ENCODE measurements around the gene ALPL.

Gene ALPL

GRCh38 chr1:21570528-21570875 lies 61.3 kb downstream of the ALPL start:
- H3K27ac ChIP-seq (ENCODE audit: low read length) = no peak overlapping the region

GRCh38 chr1:21570885-21571284 lies 61.7 kb downstream of the ALPL start:
- no peak overlapping the region for H3K4me3 ChIP-seq (ENCODE audit: low read length in 2 of 2)
- no peaks in the 10 kb centered on the region for H3K36me3 ChIP-seq (ENCODE audit: control insufficient read depth in 2 of 2, insufficient read depth in 2 of 2, low read length in 2 of 2)
- H3K9ac ChIP-seq (ENCODE audit: low read length in 2 of 2) = no peak overlapping the region
- peaks cover 10% of the 10 kb centered on the region for H3K4me1 ChIP-seq (ENCODE audit: control insufficient read depth, insufficient read depth, low read length)
- no peak overlapping the region for H3K27ac ChIP-seq (ENCODE audit: low read length)
- H3K9me3 ChIP-seq (ENCODE audit: control insufficient read depth in 2 of 2, low read length in 2 of 2) = no peaks in the 10 kb centered on the region
- peaks cover 2 to 3% of the 10 kb centered on the region in 2 donors for H3K27me3 ChIP-seq (ENCODE audit: control insufficient read depth in 1 of 2, insufficient read depth in 2 of 2, low read length in 2 of 2)

More at GRCh38 chr1:21570528-21570875, 61.3 kb downstream of the ALPL start:
- Histone ChIP-seq H3K27me3 (ENCODE audit: control insufficient read depth in 1 of 2, insufficient read depth in 2 of 2, low read length in 2 of 2) (peaks cover 2 to 3% of the 10 kb centered on the region in 2 donors), H3K36me3 (ENCODE audit: control insufficient read depth in 2 of 2, insufficient read depth in 2 of 2, low read length in 2 of 2) (no peaks in the 10 kb centered on the region), H3K9me3 (ENCODE audit: control insufficient read depth in 2 of 2, low read length in 2 of 2) (no peaks in the 10 kb centered on the region), H3K9ac (ENCODE audit: low read length in 2 of 2) (no peak overlapping the region), H3K4me1 (ENCODE audit: control insufficient read depth, insufficient read depth, low read length) (peaks cover 10% of the 10 kb centered on the region), H3K4me3 (ENCODE audit: low read length in 2 of 2) (no peak overlapping the region)

GRCh38 chr1:21572221-21572620 lies 63.0 kb downstream of the ALPL start:
- Histone ChIP-seq H3K36me3 (ENCODE audit: control insufficient read depth in 2 of 2, insufficient read depth in 2 of 2, low read length in 2 of 2) (no peaks in the 10 kb centered on the region), H3K9ac (ENCODE audit: low read length in 2 of 2) (no peak overlapping the region), H3K27ac (ENCODE audit: low read length) (no peak overlapping the region), H3K9me3 (ENCODE audit: control insufficient read depth in 2 of 2, low read length in 2 of 2) (no peaks in the 10 kb centered on the region), H3K4me3 (ENCODE audit: low read length in 2 of 2) (no peak overlapping the region), H3K27me3 (ENCODE audit: control insufficient read depth in 1 of 2, insufficient read depth in 2 of 2, low read length in 2 of 2) (peaks cover 2 to 3% of the 10 kb centered on the region in 2 donors), H3K4me1 (ENCODE audit: control insufficient read depth, insufficient read depth, low read length) (peaks cover 10% of the 10 kb centered on the region)

- Histone ChIP-seq H3K36me3 (ENCODE audit: control insufficient read depth in 2 of 2, insufficient read depth in 2 of 2, low read length in 2 of 2) (no peaks in the 10 kb centered on the region), H3K9ac (ENCODE audit: low read length in 2 of 2) (no peak overlapping the region), H3K9me3 (ENCODE audit: control insufficient read depth in 2 of 2, low read length in 2 of 2) (no peaks in the 10 kb centered on the region), H3K27ac (ENCODE audit: low read length) (no peak overlapping the region), H3K4me3 (ENCODE audit: low read length in 2 of 2) (no peak overlapping the region), H3K27me3 (ENCODE audit: control insufficient read depth in 1 of 2, insufficient read depth in 2 of 2, low read length in 2 of 2) (peaks cover 0 to 3% of the 10 kb centered on the region in 2 donors), H3K4me1 (ENCODE audit: control insufficient read depth, insufficient read depth, low read length) (peaks cover 10% of the 10 kb centered on the region)
Observed at GRCh38 chr1:21572735-21573277, 63.6 kb downstream of the ALPL start.

- no peak overlapping the region for H3K9ac ChIP-seq (ENCODE audit: low read length in 2 of 2)
- H3K9me3 ChIP-seq (ENCODE audit: control insufficient read depth in 2 of 2, low read length in 2 of 2) = no peaks in the 10 kb centered on the region
- peaks cover 0 to 3% of the 10 kb centered on the region in 2 donors for H3K27me3 ChIP-seq (ENCODE audit: control insufficient read depth in 1 of 2, insufficient read depth in 2 of 2, low read length in 2 of 2)
- H3K36me3 ChIP-seq (ENCODE audit: control insufficient read depth in 2 of 2, insufficient read depth in 2 of 2, low read length in 2 of 2) = no peaks in the 10 kb centered on the region
- H3K4me3 ChIP-seq (ENCODE audit: low read length in 2 of 2) = no peak overlapping the region
- no peak overlapping the region for H3K27ac ChIP-seq (ENCODE audit: low read length)
- peaks cover 10% of the 10 kb centered on the region for H3K4me1 ChIP-seq (ENCODE audit: control insufficient read depth, insufficient read depth, low read length)
Observed at GRCh38 chr1:21573475-21573874, 64.3 kb downstream of the ALPL start.

GRCh38 chr1:21573971-21574465 lies 64.8 kb downstream of the ALPL start:
- H3K36me3 ChIP-seq (ENCODE audit: control insufficient read depth in 2 of 2, insufficient read depth in 2 of 2, low read length in 2 of 2) = no peaks in the 10 kb centered on the region
- no peak overlapping the region for H3K4me3 ChIP-seq (ENCODE audit: low read length in 2 of 2)
- H3K4me1 ChIP-seq (ENCODE audit: control insufficient read depth, insufficient read depth, low read length) = peaks cover 10% of the 10 kb centered on the region
- H3K27ac ChIP-seq (ENCODE audit: low read length) = peak overlapping the region; percentile 31
- no peaks in the 10 kb centered on the region for H3K9me3 ChIP-seq (ENCODE audit: control insufficient read depth in 2 of 2, low read length in 2 of 2)
- peaks cover 0 to 3% of the 10 kb centered on the region in 2 donors for H3K27me3 ChIP-seq (ENCODE audit: control insufficient read depth in 1 of 2, insufficient read depth in 2 of 2, low read length in 2 of 2)
- H3K9ac ChIP-seq (ENCODE audit: low read length in 2 of 2) = no peak overlapping the region

GRCh38 chr1:21574466-21575151 lies 65.4 kb downstream of the ALPL start:
- peak overlapping the region; percentile 31 for H3K27ac ChIP-seq (ENCODE audit: low read length)

GRCh38 chr1:21575351-21575942 lies 66.2 kb downstream of the ALPL start:
- H3K27ac ChIP-seq (ENCODE audit: low read length) = no peak overlapping the region
- H3K4me3 ChIP-seq (ENCODE audit: low read length in 2 of 2) = no peak overlapping the region
- no peaks in the 10 kb centered on the region for H3K36me3 ChIP-seq (ENCODE audit: control insufficient read depth in 2 of 2, insufficient read depth in 2 of 2, low read length in 2 of 2)
- peaks cover 10% of the 10 kb centered on the region for H3K4me1 ChIP-seq (ENCODE audit: control insufficient read depth, insufficient read depth, low read length)
- H3K9me3 ChIP-seq (ENCODE audit: control insufficient read depth in 2 of 2, low read length in 2 of 2) = no peaks in the 10 kb centered on the region
- no peak overlapping the region for H3K9ac ChIP-seq (ENCODE audit: low read length in 2 of 2)
- H3K27me3 ChIP-seq (ENCODE audit: control insufficient read depth in 1 of 2, insufficient read depth in 2 of 2, low read length in 2 of 2) = peaks cover 0 to 3% of the 10 kb centered on the region in 2 donors

More at GRCh38 chr1:21574466-21575151, 65.4 kb downstream of the ALPL start:
- H3K4me3 ChIP-seq (ENCODE audit: low read length in 2 of 2) = no peak overlapping the region
- H3K9ac ChIP-seq (ENCODE audit: low read length in 2 of 2) = no peak overlapping the region
- H3K36me3 ChIP-seq (ENCODE audit: control insufficient read depth in 2 of 2, insufficient read depth in 2 of 2, low read length in 2 of 2) = no peaks in the 10 kb centered on the region
- H3K27me3 ChIP-seq (ENCODE audit: control insufficient read depth in 1 of 2, insufficient read depth in 2 of 2, low read length in 2 of 2) = peaks cover 0 to 3% of the 10 kb centered on the region in 2 donors
- H3K4me1 ChIP-seq (ENCODE audit: control insufficient read depth, insufficient read depth, low read length) = peaks cover 10% of the 10 kb centered on the region
- H3K9me3 ChIP-seq (ENCODE audit: control insufficient read depth in 2 of 2, low read length in 2 of 2) = no peaks in the 10 kb centered on the region

- H3K36me3 ChIP-seq (ENCODE audit: control insufficient read depth in 2 of 2, insufficient read depth in 2 of 2, low read length in 2 of 2) = no peaks in the 10 kb centered on the region
- peaks cover 0 to 3% of the 10 kb centered on the region in 2 donors for H3K27me3 ChIP-seq (ENCODE audit: control insufficient read depth in 1 of 2, insufficient read depth in 2 of 2, low read length in 2 of 2)
Observed at GRCh38 chr1:21576031-21576797, 67.0 kb downstream of the ALPL start.

GRCh38 chr1:21576798-21577187 lies 67.6 kb downstream of the ALPL start:
- Histone ChIP-seq H3K9me3 (ENCODE audit: control insufficient read depth in 2 of 2, low read length in 2 of 2) (no peaks in the 10 kb centered on the region), H3K27me3 (ENCODE audit: control insufficient read depth in 1 of 2, insufficient read depth in 2 of 2, low read length in 2 of 2) (peaks cover 0 to 3% of the 10 kb centered on the region in 2 donors), H3K36me3 (ENCODE audit: control insufficient read depth in 2 of 2, insufficient read depth in 2 of 2, low read length in 2 of 2) (no peaks in the 10 kb centered on the region)

More at GRCh38 chr1:21576031-21576797, 67.0 kb downstream of the ALPL start:
- Histone ChIP-seq H3K27ac (ENCODE audit: low read length) (no peak overlapping the region), H3K4me3 (ENCODE audit: low read length in 2 of 2) (no peak overlapping the region), H3K4me1 (ENCODE audit: control insufficient read depth, insufficient read depth, low read length) (peaks cover 10% of the 10 kb centered on the region), H3K9ac (ENCODE audit: low read length in 2 of 2) (no peak overlapping the region), H3K9me3 (ENCODE audit: control insufficient read depth in 2 of 2, low read length in 2 of 2) (no peaks in the 10 kb centered on the region)

More at GRCh38 chr1:21576798-21577187, 67.6 kb downstream of the ALPL start:
- no peak overlapping the region for H3K4me3 ChIP-seq (ENCODE audit: low read length in 2 of 2)
- H3K27ac ChIP-seq (ENCODE audit: low read length) = no peak overlapping the region
- peaks cover 10% of the 10 kb centered on the region for H3K4me1 ChIP-seq (ENCODE audit: control insufficient read depth, insufficient read depth, low read length)
- no peak overlapping the region for H3K9ac ChIP-seq (ENCODE audit: low read length in 2 of 2)

All from stomach smooth muscle (tissue), 2 donors.